Adrenal gland (tissue), 5 donors: Measurements from ENCODE around the gene FHDC1.

Source experiments
- POLR2A ChIP-seq, 2 donors: fragments of 450-650 bp; IDR thresholded peaks; one replicate each; pipeline ENCODE4 v1.6.1; 2017; ENCODE audit warnings: antibody characterized with exemption in 2 of 2, mild to moderate bottlenecking in 2 of 2, moderate library complexity in 1 of 2
- TF ChIP-seq, protein P1 (sequence below), 6 experiments: fragments of 450-650 bp in 4 of 6; fragments of 200-600 bp in 2 of 6; sonication (generic) in 1 of 6; IDR thresholded peaks; 1 replicate in 5 of 6; 2 replicates in 1 of 6; pipeline versions ENCODE4 v1.5.1 to v1.8.0; 2016 to 2021; ENCODE audit warnings: antibody characterized with exemption in 6 of 6, mild to moderate bottlenecking in 2 of 6, moderate library complexity in 1 of 6
- donor health status: DM: no; HTN: no; CAD: no.

DNA sequence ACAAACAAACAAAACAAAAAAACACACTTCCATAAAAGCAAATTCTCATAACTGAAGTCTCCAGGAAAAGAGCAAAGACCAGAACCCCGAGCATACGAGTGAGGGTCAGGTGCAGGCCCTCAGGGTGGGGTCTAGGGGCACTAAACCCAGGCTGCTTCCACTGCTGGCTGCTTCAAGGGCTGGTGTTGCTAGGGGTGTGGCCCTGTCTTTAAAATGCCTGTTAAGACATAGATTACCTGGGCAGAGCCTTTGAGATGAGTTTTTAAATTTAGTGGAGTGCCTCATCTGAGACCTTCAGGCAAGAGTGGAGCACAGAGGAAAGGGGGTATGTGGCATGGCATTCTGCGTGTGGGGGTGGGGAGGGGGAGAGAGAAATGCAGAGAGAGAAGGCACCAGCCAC lies 87.0 kb downstream of the FHDC1 start:
- TF ChIP-seq, protein P1, sequence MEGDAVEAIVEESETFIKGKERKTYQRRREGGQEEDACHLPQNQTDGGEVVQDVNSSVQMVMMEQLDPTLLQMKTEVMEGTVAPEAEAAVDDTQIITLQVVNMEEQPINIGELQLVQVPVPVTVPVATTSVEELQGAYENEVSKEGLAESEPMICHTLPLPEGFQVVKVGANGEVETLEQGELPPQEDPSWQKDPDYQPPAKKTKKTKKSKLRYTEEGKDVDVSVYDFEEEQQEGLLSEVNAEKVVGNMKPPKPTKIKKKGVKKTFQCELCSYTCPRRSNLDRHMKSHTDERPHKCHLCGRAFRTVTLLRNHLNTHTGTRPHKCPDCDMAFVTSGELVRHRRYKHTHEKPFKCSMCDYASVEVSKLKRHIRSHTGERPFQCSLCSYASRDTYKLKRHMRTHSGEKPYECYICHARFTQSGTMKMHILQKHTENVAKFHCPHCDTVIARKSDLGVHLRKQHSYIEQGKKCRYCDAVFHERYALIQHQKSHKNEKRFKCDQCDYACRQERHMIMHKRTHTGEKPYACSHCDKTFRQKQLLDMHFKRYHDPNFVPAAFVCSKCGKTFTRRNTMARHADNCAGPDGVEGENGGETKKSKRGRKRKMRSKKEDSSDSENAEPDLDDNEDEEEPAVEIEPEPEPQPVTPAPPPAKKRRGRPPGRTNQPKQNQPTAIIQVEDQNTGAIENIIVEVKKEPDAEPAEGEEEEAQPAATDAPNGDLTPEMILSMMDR (IDR thresholded peaks at IDR 0.05): no peak
- no peak for TF ChIP-seq POLR2A (IDR thresholded peaks at IDR 0.05)
